ENCODE results near the gene MESP1.
A peak's percentile ranks its signal among the peaks of the same experiment; 100 is the strongest.
"Not testable (repeated sequence)": the region's sequence is repeated elsewhere in the genome, so short reads cannot be mapped to it uniquely, and the experiment has no call there.

The MESP1 gene

DNA sequence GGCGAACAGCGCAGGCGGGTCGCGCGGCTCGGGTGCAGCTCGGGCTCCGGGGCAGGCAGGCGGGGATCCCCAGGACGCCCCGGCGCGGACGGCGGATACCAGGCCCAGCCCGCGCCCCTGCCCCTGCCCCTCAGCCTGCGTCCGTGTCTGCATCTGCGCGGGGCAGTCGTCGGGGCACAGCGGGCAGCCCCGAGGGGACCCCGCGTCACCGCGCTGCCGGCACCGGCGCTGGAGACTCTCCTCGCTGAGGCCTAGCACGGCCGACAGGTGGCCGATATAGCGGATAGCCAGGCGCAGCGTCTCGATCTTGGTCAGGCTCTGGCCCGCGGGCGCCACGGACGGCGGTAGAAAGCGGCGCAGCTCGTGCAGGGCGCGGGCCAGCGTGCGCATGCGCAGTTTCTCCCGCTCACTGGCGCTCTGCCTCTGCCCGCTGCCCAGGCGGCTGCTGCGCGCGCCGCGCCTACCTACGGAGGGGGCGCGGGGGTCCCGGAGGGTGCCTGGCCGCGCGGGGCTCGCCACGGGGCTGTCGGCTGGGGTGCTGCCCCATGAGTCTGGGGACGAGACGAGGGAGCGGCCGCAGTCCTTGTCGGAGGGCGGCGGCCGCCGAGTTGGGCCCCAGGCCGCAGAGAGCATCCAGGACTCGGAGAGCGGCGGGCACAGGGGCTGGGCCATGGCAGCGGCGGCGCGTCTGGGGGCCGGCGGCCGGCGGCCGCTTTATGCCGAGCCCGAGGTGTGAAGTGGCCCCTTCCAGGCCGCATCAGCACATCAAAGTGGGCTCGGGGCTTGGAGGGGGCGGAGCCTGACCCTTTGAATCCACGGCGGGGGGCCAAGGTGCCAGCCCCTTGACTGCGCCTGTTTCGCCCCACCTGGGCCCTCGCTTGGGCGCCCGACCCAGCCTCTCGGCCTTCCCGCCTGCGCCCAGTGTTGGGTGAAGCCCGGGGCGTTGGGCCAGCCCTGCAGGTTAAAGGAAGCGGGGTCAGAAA, at the start of gene MESP1:
MESP1 (minus strand) TSS at position 690 of the 983 bp plus-strand sequence; CDS start at position 672, 18 bp downstream.
- DNase-seq: peak; percentile 30

GRCh38 chr15:89799918-89800498, 49.0 kb upstream of the MESP1 start:
- no peak for DNase-seq

- DNase-seq: no peak
Measured at GRCh38 chr15:89799011-89799911, 48.2 kb upstream of the MESP1 start.

GRCh38 chr15:89797678-89798201, 46.7 kb upstream of the MESP1 start:
- DNase-seq: no peak

- DNase-seq: no peak
Measured at GRCh38 chr15:89795996-89796395, 44.9 kb upstream of the MESP1 start.

GRCh38 chr15:89794627-89795241, 43.7 kb upstream of the MESP1 start:
- no peak for DNase-seq

GRCh38 chr15:89792106-89792805, 41.2 kb upstream of the MESP1 start:
- DNase-seq: no peak

DNA sequence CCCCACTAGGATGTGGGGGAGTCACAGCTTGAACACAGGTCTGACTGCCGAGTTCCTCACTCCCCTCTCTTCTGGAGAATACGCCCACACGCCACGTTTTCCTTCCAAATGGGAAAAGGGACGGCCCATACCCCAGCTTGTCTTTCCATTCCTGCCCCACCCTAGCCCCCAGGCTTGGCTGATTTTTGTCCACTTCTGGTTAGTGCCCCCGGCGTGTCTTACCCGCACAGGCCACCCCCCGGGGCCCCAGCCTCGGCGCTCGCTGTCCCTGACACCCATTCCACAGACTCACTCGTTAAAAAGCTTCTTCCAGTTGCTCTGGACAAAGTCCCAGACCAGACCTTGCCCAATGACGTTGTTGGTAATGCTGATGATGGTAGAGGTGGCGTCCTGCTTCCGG, 39.6 kb upstream of the MESP1 start:
- no peak for DNase-seq

- DNase-seq: no peak
Measured at GRCh38 chr15:89790206-89790605, 39.2 kb upstream of the MESP1 start.

DNA sequence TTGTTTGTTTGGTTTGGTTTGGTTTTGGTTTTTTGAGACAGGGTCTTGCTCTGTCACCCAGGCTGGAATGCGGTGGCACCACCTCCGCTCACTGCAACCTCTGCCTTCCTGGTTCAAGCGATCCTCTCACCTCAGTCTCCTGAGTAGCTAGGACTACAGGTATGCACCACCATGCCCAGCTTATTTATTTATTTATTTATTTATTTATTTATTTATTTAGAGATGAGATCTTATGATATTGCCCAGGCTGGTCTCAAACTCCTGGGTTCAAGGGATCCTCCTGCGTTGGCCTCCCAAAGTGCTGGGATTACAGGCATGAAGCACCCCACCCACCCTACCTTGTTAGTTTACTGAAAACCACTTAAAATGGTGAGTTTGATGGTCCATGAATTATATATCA, 37.5 kb upstream of the MESP1 start:
- DNase-seq: not testable (repeated sequence)

- no peak for DNase-seq
Measured at GRCh38 chr15:89787944-89788343, 36.9 kb upstream of the MESP1 start.

GRCh38 chr15:89785774-89786140, 34.7 kb upstream of the MESP1 start:
- no peak for DNase-seq

DNA sequence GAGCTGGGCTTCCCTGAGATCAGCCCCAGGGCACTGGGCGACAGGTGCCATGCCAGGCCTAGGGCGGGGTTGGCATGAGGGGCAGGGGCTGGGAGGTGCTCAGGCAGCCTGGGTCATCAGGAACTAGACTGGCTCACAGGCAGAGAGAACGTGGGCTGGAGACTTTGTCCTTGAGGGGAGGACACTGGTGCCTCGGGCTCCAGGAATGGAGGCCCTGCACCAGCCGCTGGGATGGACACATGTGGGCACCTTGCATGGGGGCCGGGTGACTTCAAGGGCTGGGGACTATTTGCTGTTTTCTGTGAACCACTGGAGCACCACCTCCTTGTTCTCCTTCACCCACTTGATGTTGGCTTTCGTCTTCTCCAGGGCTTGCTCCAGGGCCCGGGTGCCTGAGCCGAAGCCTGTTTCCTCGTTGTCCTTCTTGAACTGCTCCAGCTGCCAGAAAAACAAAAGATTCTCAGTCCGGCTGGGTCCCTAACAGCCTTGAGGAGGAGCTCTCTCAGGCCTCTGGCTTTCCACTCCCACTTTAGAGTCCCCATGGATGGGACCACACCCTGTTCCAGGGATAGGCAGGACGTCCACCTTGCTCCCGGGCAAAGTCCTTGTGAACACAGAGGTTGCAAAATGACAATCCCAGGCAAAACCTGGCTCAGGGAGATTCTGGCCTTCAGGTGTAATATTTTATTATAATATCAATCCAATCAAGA, 34.2 kb upstream of the MESP1 start:
- no peak for DNase-seq

- DNase-seq: no peak
Measured at GRCh38 chr15:89784686-89784960, 33.6 kb upstream of the MESP1 start.

- no peak for DNase-seq
Measured at GRCh38 chr15:89783861-89784685, 33.0 kb upstream of the MESP1 start.

DNA sequence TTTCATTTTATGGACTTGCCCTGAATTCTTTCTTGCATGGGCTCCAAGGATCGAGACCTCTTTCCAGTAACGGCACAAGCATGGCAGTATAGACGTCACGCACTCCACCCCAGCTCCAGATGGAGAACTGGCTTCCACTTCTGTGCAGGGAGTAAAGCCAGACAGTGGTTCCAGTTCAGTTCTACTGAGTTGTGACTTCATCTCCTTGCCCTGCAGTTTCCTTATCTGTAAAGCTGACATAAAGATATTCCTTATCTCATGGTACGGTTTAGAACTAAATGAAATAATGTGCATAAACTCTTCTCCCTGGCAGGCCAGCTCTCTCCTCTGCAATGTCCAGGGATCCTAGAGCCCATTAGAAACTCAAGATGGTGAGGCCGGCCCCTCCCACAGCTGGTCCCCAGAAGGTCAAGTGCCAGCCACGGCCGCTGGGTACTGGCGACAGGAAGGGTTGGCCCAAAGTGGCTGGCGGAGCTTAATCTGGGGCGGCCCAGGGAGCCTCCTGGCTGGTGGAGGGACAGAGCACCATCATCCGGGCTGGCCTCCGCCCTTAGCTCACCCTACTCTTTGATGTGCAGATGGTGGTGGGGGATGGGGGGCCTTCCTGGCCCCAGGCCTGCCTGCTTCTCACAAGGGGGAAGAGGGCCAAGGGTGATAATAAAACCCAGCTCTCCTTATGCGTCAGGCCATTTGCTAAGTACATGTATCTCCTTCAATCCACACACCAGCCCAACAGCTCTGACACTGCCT, 32.2 kb upstream of the MESP1 start:
- no peak for DNase-seq

GRCh38 chr15:89782619-89782950, 31.5 kb upstream of the MESP1 start:
- not testable (repeated sequence) for DNase-seq

GRCh38 chr15:89781891-89782618, 31.0 kb upstream of the MESP1 start:
- no peak for DNase-seq

GRCh38 chr15:89781055-89781454, 30.0 kb upstream of the MESP1 start:
- no peak for DNase-seq

Data from NCI-H187 treated with DMSO at 0.1 percent for 48 hours (cell line).